Transverse colon (tissue), 4 donors: ENCODE measurements around the gene SLC24A4. TPM values are rescaled to one million over a fixed set of nuclear protein-coding genes. Genes with fewer than 3 reads are reported as not detected.
"Not testable (repeated sequence)": the region's sequence is repeated elsewhere in the genome, so short reads cannot be mapped to it uniquely, and the experiment has no call there.

Experiments used
- DNase-seq: peaks from one replicate; pipeline ENCODE4 v3.0.0-alpha.2; 2019
- H3K27ac ChIP-seq, 4 donors: fragments of 200-600 bp; sonication (generic); 2 replicates each; pipeline ENCODE4 v1.5.1; 2016 to 2018; ENCODE audit warnings: inconsistent platforms in 4 of 4
- H3K27me3 ChIP-seq: fragments of 200-600 bp; sonication (generic); 2 replicates; pipeline ENCODE4 v1.5.1; 2017; ENCODE audit warnings: inconsistent platforms
- H3K36me3 ChIP-seq, 4 donors: fragments of 200-600 bp; sonication (generic); 2 replicates each; pipeline ENCODE4 v1.5.1; 2017 to 2019; ENCODE audit warnings: inconsistent platforms in 4 of 4
- H3K4me1 ChIP-seq, 4 donors: fragments of 200-600 bp; sonication (generic); 2 replicates each; pipeline ENCODE4 v1.5.1; 2017 to 2020; ENCODE audit warnings: inconsistent platforms in 4 of 4
- H3K4me3 ChIP-seq, 4 donors: fragments of 200-600 bp; sonication (generic); 1 replicate in 1 of 4; 2 replicates in 3 of 4; pipeline versions ENCODE4 v1.5.1 to v1.6.1; 2017 to 2019; ENCODE audit warnings: inconsistent platforms in 4 of 4
- H3K9me3 ChIP-seq, 2 donors: fragments of 200-600 bp; sonication (generic); 2 replicates each; pipeline ENCODE4 v1.5.1; 2017 to 2019; ENCODE audit warnings: inconsistent platforms in 2 of 2
- EP300 ChIP-seq: sonication (generic); formaldehyde crosslinking; IDR thresholded peaks from one replicate; pipeline ENCODE4 v1.6.1; 2017; ENCODE audit warnings: antibody characterized with exemption, low read depth
- POLR2A ChIP-seq: fragments of 450-650 bp; IDR thresholded peaks from one replicate; pipeline ENCODE4 v1.6.1; 2016; ENCODE audit warnings: antibody characterized with exemption, mild to moderate bottlenecking, moderate library complexity
- POLR2AphosphoS5 ChIP-seq, 3 donors: sonication (generic); formaldehyde crosslinking; IDR thresholded peaks; one replicate each; pipeline ENCODE4 v1.6.1; 2016; ENCODE audit warnings: antibody characterized with exemption in 3 of 3
- WGBS, 2 donors: methylation state at CpG; one replicate each; pipeline ENCODE4 v1.1.5; 2018; ENCODE audit warnings: low coverage in 1 of 2; 5-methylcytosine and 5-hydroxymethylcytosine counted together
- in situ Hi-C, 4 donors: fragments of 200-750 bp; cut with MboI; loops; one replicate each; pipeline versions ENCODE4 v1.15.0 to v1.15.1; 2017; ENCODE audit warnings: low sequenced_read_pairs in 3 of 4, low pct_ligation_motif_present in 1 of 4, low pct_unique_long_range_greater_than_20kb in 1 of 4
- intact Hi-C: fragments of 100-400 bp; cut with DNase I; formaldehyde crosslinking; loops from one replicate; pipeline ENCODE4 v1.15.1; 2023; ENCODE audit warnings: low total_unique reads
- total RNA-seq, 4 donors: library from RNA; depleted of rRNA; stranded (reverse); fragments of >200 nt; gene quantifications; one replicate each; pipeline ENCODE4 v1.1.0, GENCODE V29; 2016
- TF ChIP-seq, protein P1 (sequence below), 5 experiments: fragments of 200-600 bp in 3 of 5; fragments of 450-650 bp in 2 of 5; sonication (generic) in 3 of 5; IDR thresholded peaks; 1 replicate in 2 of 5; 2 replicates in 3 of 5; pipeline ENCODE4 v1.5.1; 2016 to 2017; ENCODE audit warnings: antibody characterized with exemption in 5 of 5, inconsistent platforms in 3 of 5, mild to moderate bottlenecking in 2 of 5, moderate library complexity in 1 of 5

SLC24A4 gene
- total RNA-seq, 4 donors from 2014 or later: 0.27 to 0.48 TPM; not detected in 2

DNA sequence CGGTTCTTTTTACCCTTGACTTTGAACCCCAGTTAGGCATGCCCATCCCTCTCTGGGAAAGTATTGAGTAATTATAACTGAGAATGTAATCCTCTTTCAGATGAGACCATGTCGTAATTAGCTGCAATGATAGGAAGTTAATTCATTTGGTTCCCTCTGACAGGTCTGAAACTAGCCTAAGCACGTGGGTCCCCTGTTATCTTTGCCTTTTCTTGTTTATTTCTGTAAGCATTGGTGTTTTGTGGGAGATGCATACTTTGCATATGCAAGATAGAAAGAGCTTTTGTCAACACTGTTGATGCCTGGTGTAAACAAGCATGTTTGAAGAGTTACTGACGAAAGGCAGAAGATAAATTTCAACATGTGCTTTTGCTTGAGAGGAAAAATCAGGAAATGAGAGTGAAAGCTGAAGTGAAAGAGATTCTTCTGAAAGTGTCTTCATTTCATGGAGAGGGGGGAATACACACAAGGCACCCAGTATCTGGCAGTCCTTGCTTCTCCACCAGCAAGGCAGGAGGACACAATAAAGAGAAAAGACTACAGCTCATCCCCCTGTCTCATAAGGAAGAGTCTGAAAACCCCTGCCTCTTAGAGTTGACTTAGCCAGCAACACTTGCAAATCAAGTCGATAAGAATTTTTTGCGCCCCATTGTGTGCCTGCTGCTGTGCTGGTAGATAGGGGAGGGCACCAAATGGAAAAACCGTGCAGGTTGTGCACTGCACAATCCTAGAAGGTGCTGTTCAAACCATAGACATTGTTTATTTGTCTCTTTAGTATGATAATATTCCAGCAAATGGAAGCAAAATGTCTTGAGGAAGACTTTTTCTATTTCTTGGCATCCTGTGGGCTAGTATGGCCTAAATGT, 77.8 kb downstream of the SLC24A4 start:
- WGBS, 2 donors: 56 to 66% methylated on average over 4 to 7 of the region's 7 CpGs
- TF ChIP-seq EP300: no peak
- TF ChIP-seq, protein P1, sequence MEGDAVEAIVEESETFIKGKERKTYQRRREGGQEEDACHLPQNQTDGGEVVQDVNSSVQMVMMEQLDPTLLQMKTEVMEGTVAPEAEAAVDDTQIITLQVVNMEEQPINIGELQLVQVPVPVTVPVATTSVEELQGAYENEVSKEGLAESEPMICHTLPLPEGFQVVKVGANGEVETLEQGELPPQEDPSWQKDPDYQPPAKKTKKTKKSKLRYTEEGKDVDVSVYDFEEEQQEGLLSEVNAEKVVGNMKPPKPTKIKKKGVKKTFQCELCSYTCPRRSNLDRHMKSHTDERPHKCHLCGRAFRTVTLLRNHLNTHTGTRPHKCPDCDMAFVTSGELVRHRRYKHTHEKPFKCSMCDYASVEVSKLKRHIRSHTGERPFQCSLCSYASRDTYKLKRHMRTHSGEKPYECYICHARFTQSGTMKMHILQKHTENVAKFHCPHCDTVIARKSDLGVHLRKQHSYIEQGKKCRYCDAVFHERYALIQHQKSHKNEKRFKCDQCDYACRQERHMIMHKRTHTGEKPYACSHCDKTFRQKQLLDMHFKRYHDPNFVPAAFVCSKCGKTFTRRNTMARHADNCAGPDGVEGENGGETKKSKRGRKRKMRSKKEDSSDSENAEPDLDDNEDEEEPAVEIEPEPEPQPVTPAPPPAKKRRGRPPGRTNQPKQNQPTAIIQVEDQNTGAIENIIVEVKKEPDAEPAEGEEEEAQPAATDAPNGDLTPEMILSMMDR (IDR thresholded peaks at IDR 0.05): no peak
- no peak for TF ChIP-seq POLR2AphosphoS5 (IDR thresholded peaks at IDR 0.05)
- TF ChIP-seq POLR2A: no peak
- Histone ChIP-seq H3K27me3 (no peaks in the 10 kb centered on the region), H3K4me1 (no peaks in the 10 kb centered on the region), H3K9me3 (no peaks in the 10 kb centered on the region), H3K27ac (no peak overlapping the region), H3K4me3 (no peak overlapping the region), H3K36me3 (no peaks in the 10 kb centered on the region)
- intact Hi-C loops: no loop called here
- no peak for DNase-seq
- in situ Hi-C loops: no loop called here

DNA sequence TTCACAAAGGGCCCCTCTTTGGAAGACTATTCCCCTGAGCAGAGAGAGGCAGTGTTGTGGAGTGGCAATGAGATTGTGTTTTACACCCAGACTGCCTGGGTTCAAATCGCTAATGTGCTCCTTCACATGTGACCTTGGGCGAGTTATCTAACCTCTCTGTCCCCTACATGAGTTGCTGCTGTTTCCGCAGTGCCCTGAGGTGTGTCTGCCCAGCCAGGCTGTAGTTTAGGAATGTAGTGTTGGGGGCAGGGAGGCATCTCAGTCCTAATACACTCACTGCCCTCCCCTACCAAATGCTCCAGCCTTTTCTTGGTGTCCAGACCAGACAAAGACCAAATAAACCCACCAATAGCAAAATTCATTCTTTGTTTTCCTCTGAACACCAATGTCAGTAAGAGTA, 78.6 kb downstream of the SLC24A4 start:
- Histone ChIP-seq H3K27ac (no peak overlapping the region), H3K36me3 (no peaks in the 10 kb centered on the region), H3K9me3 (peaks cover 0 to 6% of the 10 kb centered on the region in 2 donors), H3K4me1 (no peaks in the 10 kb centered on the region), H3K4me3 (no peak overlapping the region), H3K27me3 (no peaks in the 10 kb centered on the region)
- 80% methylated on average over 3 of the region's 3 CpGs; no CpG with 5 or more reads in 1 of the 2 donors for WGBS, 2 donors
- in situ Hi-C loops (no loop called here), intact Hi-C loops (no loop called here)
- DNase-seq: no peak
- TF ChIP-seq POLR2AphosphoS5 (IDR thresholded peaks at IDR 0.05): no peak
- TF ChIP-seq, protein P1 (IDR thresholded peaks at IDR 0.05): no peak

DNA sequence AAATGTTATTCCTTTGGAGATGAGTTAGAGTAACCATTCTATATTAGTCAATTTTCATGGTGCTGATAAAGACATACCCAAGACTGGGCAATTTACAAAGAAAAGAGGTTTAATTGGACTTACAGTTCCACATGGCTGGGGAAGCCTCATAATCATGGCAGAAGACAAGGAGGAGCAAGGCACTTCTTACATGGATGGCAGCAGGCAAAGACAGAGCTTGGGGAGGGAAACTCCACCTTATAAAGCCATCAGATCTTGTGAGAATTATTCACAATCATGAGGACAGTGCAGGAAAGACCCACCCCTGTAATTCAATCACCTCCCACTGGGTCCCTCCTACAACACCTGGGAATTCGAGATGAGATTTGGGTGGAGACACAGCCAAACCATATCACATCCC, 79.5 kb downstream of the SLC24A4 start:
- in situ Hi-C loops, H3K36me3 ChIP-seq, intact Hi-C loops: not testable (repeated sequence)

DNA sequence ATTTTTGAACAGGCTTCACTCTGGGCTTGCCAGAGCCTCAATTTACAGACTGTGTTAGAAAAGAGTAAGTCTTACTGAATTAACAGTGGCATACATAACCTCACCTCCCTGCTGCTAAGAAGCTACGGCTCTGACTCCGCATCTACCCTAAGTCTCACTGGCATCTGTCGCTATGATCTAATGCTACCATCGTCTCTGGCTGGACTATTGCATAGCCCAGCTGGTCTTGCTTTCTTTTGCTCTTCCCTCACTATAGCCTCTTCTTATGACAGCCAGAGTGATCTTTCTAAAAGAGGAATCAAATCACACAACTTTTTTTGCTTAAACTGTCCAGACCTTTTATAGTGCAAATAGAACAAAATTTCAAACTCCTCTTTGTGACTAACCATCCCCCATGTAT, 81.1 kb downstream of the SLC24A4 start:
- no peaks in the 10 kb centered on the region for H3K27me3 ChIP-seq
- in situ Hi-C loops: no loop called here
- H3K9me3 ChIP-seq: peaks cover 0 to 7% of the 10 kb centered on the region in 2 donors
- no peak for DNase-seq
- intact Hi-C loops: no loop called here
- H3K27ac ChIP-seq: no peak overlapping the region
- H3K4me3 ChIP-seq: no peak overlapping the region
- whole genome bisulfite sequencing, 2 donors: 85 to 86% methylated on average over 1 to 4 of the region's 4 CpGs
- no peaks in the 10 kb centered on the region for H3K36me3 ChIP-seq
- TF ChIP-seq EP300 (no peak), POLR2AphosphoS5 (IDR thresholded peaks at IDR 0.05) (no peak), POLR2A (no peak)
- TF ChIP-seq, protein P1 (IDR thresholded peaks at IDR 0.05): no peak
- H3K4me1 ChIP-seq: peaks cover 0 to 10% (median 7%) of the 10 kb centered on the region in 4 donors

More for the DNA sequence above, 79.5 kb downstream of the SLC24A4 start:
- H3K9me3 ChIP-seq, H3K4me3 ChIP-seq, DNase-seq, H3K4me1 ChIP-seq, H3K27me3 ChIP-seq, H3K27ac ChIP-seq: not testable (repeated sequence)
- WGBS, 2 donors: 60% methylated on average over 1 of the region's 1 CpG; no CpG with 5 or more reads in 1 of the 2 donors
